TTC549 (cell line): ENCODE data around the gene PSMB2.
A peak's percentile ranks its signal among the peaks of the same experiment; 100 is the strongest.

Source experiments
- FAIRE-seq: peaks from 2 replicates; lab custom pipeline; 2012; peaks lifted over from hg19 to GRCh38; lab: Jason Lieb, UNC

Gene PSMB2

GRCh38 chr1:35572296-35572695 lies 69.0 kb downstream of the PSMB2 start:
- FAIRE-seq, result no peak

GRCh38 chr1:35571263-35571662 lies 70.1 kb downstream of the PSMB2 start:
- no peak for FAIRE-seq

GRCh38 chr1:35570589-35571137 lies 70.7 kb downstream of the PSMB2 start:
- no peak for FAIRE-seq

GRCh38 chr1:35569936-35570335 lies 71.4 kb downstream of the PSMB2 start:
- FAIRE-seq, result no peak

- FAIRE-seq, result peak; percentile 77
Observed at GRCh38 chr1:35568975-35569395, 72.3 kb downstream of the PSMB2 start.

GRCh38 chr1:35567947-35568558 lies 73.3 kb downstream of the PSMB2 start:
- no peak for FAIRE-seq

- FAIRE-seq, result no peak
Observed at GRCh38 chr1:35565742-35566133, 75.6 kb downstream of the PSMB2 start.

- FAIRE-seq, result no peak
Observed at GRCh38 chr1:35564884-35565741, 76.2 kb downstream of the PSMB2 start.

- FAIRE-seq, result no peak
Observed at GRCh38 chr1:35564037-35564883, 77.1 kb downstream of the PSMB2 start.

- no peak for FAIRE-seq
Observed at GRCh38 chr1:35563166-35563565, 78.2 kb downstream of the PSMB2 start.

- FAIRE-seq, result no peak
Observed at GRCh38 chr1:35561972-35562680, 79.2 kb downstream of the PSMB2 start.

GRCh38 chr1:35561297-35561971 lies 79.9 kb downstream of the PSMB2 start:
- FAIRE-seq, result no peak

- FAIRE-seq, result no peak
Observed at GRCh38 chr1:35560256-35561225, 80.8 kb downstream of the PSMB2 start.

GRCh38 chr1:35559317-35559944 lies 81.9 kb downstream of the PSMB2 start:
- FAIRE-seq, result no peak

GRCh38 chr1:35558374-35559316 lies 82.7 kb downstream of the PSMB2 start:
- no peak for FAIRE-seq

GRCh38 chr1:35557611-35558373 lies 83.5 kb downstream of the PSMB2 start, which contains the start of gene NCDN:
Gene NCDN, plus strand, starts transcription at chr1:35557799. Its CDS starts 392 bp downstream, at chr1:35558191.
- FAIRE-seq, result peak; percentile 3

GRCh38 chr1:35557118-35557610 lies 84.2 kb downstream of the PSMB2 start, which contains the start of gene KIAA0319L:
Gene KIAA0319L, minus strand, starts transcription at chr1:35557403. Its CDS starts 2,912 bp downstream, at chr1:35554491.
- FAIRE-seq, result no peak
